ENCODE measurements around the gene CSMD2. TPM values are rescaled to one million over a fixed set of nuclear protein-coding genes. Genes with fewer than 3 reads are reported as not detected.

CSMD2 gene
- total RNA-seq, 2 experiments from 2014 or later: not detected

GRCh38 chr1:34153246-34153645, 11.8 kb downstream of the CSMD2 start:
- Histone ChIP-seq H3K4me3 (ENCODE audit: low read depth, low read length, poor library complexity, severe bottlenecking) (no peak overlapping the region), H3K9me2 (ENCODE audit: insufficient read depth, low read length) (no peaks in the 10 kb centered on the region), H3K4me2 (ENCODE audit: low read length) (no peak overlapping the region), H4K20me1 (ENCODE audit: insufficient read depth, low read length) (no peaks in the 10 kb centered on the region), H2AFZ (ENCODE audit: low read length) (no peak overlapping the region), H3K4me1 (ENCODE audit: insufficient read depth, low read length, poor library complexity, severe bottlenecking) (no peaks in the 10 kb centered on the region), H3K27ac (ENCODE audit: low read depth, low read length, poor library complexity, severe bottlenecking) (no peak overlapping the region), H3K9me3 (ENCODE audit: low read length) (no peaks in the 10 kb centered on the region), H3K36me3 (ENCODE audit: insufficient read depth, low read length) (no peaks in the 10 kb centered on the region), H3K79me2 (ENCODE audit: insufficient read depth, low read depth, low read length) (no peaks in the 10 kb centered on the region)
- no TSS peak for BruUV-seq (replicated peaks)
- ChIA-PET POLR2A (no interaction called here), CTCF (ENCODE audit: unreplicated experiment) (no interaction called here)
- no peak for TF ChIP-seq EZH2phosphoT487 (IDR thresholded peaks at IDR 0.05; ENCODE audit: borderline replicate concordance, low read depth, low read length)
- TF ChIP-seq, protein P1, sequence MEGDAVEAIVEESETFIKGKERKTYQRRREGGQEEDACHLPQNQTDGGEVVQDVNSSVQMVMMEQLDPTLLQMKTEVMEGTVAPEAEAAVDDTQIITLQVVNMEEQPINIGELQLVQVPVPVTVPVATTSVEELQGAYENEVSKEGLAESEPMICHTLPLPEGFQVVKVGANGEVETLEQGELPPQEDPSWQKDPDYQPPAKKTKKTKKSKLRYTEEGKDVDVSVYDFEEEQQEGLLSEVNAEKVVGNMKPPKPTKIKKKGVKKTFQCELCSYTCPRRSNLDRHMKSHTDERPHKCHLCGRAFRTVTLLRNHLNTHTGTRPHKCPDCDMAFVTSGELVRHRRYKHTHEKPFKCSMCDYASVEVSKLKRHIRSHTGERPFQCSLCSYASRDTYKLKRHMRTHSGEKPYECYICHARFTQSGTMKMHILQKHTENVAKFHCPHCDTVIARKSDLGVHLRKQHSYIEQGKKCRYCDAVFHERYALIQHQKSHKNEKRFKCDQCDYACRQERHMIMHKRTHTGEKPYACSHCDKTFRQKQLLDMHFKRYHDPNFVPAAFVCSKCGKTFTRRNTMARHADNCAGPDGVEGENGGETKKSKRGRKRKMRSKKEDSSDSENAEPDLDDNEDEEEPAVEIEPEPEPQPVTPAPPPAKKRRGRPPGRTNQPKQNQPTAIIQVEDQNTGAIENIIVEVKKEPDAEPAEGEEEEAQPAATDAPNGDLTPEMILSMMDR (conservative IDR thresholded peaks at IDR 0.05; ENCODE audit: low read length): no peak
- intact Hi-C loops (cut with micrococcal nuclease; ENCODE audit: unreplicated experiment): no loop called here
- DNase-seq (ENCODE audit: low spot score): no peak

- Histone ChIP-seq H3K79me2 (ENCODE audit: insufficient read depth, low read depth, low read length) (no peaks in the 10 kb centered on the region), H2AFZ (ENCODE audit: low read length) (no peak overlapping the region), H4K20me1 (ENCODE audit: insufficient read depth, low read length) (no peaks in the 10 kb centered on the region), H3K9me2 (ENCODE audit: insufficient read depth, low read length) (no peaks in the 10 kb centered on the region), H3K9me3 (ENCODE audit: low read length) (no peaks in the 10 kb centered on the region), H3K4me3 (ENCODE audit: low read depth, low read length, poor library complexity, severe bottlenecking) (no peak overlapping the region), H3K36me3 (ENCODE audit: insufficient read depth, low read length) (no peaks in the 10 kb centered on the region), H3K4me1 (ENCODE audit: insufficient read depth, low read length, poor library complexity, severe bottlenecking) (no peaks in the 10 kb centered on the region), H3K27ac (ENCODE audit: low read depth, low read length, poor library complexity, severe bottlenecking) (no peak overlapping the region), H3K4me2 (ENCODE audit: low read length) (no peak overlapping the region)
- ChIA-PET CTCF (ENCODE audit: unreplicated experiment) (no interaction called here), POLR2A (no interaction called here)
- intact Hi-C loops (cut with micrococcal nuclease; ENCODE audit: unreplicated experiment): no loop called here
- TF ChIP-seq, protein P1 (conservative IDR thresholded peaks at IDR 0.05; ENCODE audit: low read length): no peak
- TF ChIP-seq EZH2phosphoT487 (IDR thresholded peaks at IDR 0.05; ENCODE audit: borderline replicate concordance, low read depth, low read length): no peak
- DNase-seq (ENCODE audit: low spot score): no peak
- BruUV-seq (replicated peaks): no TSS peak
These were observed 15.5 kb downstream of the CSMD2 start for GRCh38 chr1:34149501-34149900.

GRCh38 chr1:34147301-34147700, 17.7 kb downstream of the CSMD2 start:
- no peak overlapping the region for H2AFZ ChIP-seq (ENCODE audit: low read length)
- TF ChIP-seq EZH2phosphoT487 (IDR thresholded peaks at IDR 0.05; ENCODE audit: borderline replicate concordance, low read depth, low read length): no peak
- TF ChIP-seq, protein P1 (conservative IDR thresholded peaks at IDR 0.05; ENCODE audit: low read length): no peak
- POLR2A ChIA-PET: no interaction called here
- intact Hi-C loops (cut with micrococcal nuclease; ENCODE audit: unreplicated experiment): no loop called here
- H3K79me2 ChIP-seq (ENCODE audit: insufficient read depth, low read depth, low read length): no peaks in the 10 kb centered on the region
- no peak overlapping the region for H3K4me3 ChIP-seq (ENCODE audit: low read depth, low read length, poor library complexity, severe bottlenecking)
- H3K9me2 ChIP-seq (ENCODE audit: insufficient read depth, low read length): no peaks in the 10 kb centered on the region
- no peaks in the 10 kb centered on the region for H3K4me1 ChIP-seq (ENCODE audit: insufficient read depth, low read length, poor library complexity, severe bottlenecking)
- no peak overlapping the region for H3K27ac ChIP-seq (ENCODE audit: low read depth, low read length, poor library complexity, severe bottlenecking)
- no peaks in the 10 kb centered on the region for H3K36me3 ChIP-seq (ENCODE audit: insufficient read depth, low read length)
- CTCF ChIA-PET (ENCODE audit: unreplicated experiment): interaction anchor here (0.6 kb wide), 1 partner anchor 341 kb away, joined by 3 read pairs; no protein-coding TSS in a partner anchor
- no peaks in the 10 kb centered on the region for H4K20me1 ChIP-seq (ENCODE audit: insufficient read depth, low read length)
- no peak overlapping the region for H3K4me2 ChIP-seq (ENCODE audit: low read length)
- BruUV-seq (replicated peaks): no TSS peak
- no peak for DNase-seq (ENCODE audit: low spot score)
- no peaks in the 10 kb centered on the region for H3K9me3 ChIP-seq (ENCODE audit: low read length)
